ENCODE data around the gene RIC8B.
A peak's percentile ranks its signal among the peaks of the same experiment; 100 is the strongest.
"Not testable (repeated sequence)": the region's sequence is repeated elsewhere in the genome, so short reads cannot be mapped to it uniquely, and the experiment has no call there.

The RIC8B gene

DNA sequence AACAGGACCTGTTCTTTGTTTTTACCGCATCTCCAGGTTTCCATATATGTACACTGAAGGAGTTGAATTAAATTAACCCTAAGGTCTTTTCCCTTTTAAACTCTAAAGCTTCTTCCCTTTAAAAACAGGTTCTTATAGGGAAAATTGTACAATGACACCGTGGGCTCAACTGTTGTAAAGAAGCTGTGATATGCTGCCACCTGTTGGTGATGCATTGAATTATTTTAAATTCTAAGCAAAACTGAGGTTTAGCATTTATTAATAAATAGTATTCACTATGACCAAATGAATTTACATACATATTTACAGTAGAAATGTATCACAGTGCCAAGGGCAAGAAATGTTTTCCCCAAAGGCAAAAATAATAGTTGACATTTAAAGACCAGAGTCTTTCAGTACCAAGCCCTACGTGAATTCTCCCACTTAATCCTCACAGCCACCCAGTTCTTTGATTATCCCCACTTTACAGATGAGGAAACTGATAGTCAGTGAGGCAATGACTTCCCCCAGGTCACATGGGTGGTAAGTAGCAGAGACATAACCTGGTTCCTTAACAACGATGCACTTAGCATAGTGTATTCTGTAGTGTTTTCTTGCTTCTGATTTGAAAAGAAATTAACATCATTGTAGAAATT, 145.5 kb downstream of the RIC8B start:
- Histone ChIP-seq H3K4me2 (ENCODE audit: low read length) (no peak overlapping the region), H3K4me3 (ENCODE audit: low read depth, low read length) (no peak overlapping the region), H3K36me3 (ENCODE audit: control insufficient read depth, insufficient read depth, low read length) (no peaks in the 10 kb centered on the region), H3K9me3 (ENCODE audit: control insufficient read depth, low read length) (no peaks in the 10 kb centered on the region), H3K4me1 (no peaks in the 10 kb centered on the region), H3K9ac (no peak overlapping the region), H3K79me2 (no peaks in the 10 kb centered on the region), H3K27me3 (ENCODE audit: control insufficient read depth, insufficient read depth, low read length) (no peaks in the 10 kb centered on the region), H3K27ac (no peak overlapping the region), H2AFZ (no peak overlapping the region)
- TF ChIP-seq, protein P1, sequence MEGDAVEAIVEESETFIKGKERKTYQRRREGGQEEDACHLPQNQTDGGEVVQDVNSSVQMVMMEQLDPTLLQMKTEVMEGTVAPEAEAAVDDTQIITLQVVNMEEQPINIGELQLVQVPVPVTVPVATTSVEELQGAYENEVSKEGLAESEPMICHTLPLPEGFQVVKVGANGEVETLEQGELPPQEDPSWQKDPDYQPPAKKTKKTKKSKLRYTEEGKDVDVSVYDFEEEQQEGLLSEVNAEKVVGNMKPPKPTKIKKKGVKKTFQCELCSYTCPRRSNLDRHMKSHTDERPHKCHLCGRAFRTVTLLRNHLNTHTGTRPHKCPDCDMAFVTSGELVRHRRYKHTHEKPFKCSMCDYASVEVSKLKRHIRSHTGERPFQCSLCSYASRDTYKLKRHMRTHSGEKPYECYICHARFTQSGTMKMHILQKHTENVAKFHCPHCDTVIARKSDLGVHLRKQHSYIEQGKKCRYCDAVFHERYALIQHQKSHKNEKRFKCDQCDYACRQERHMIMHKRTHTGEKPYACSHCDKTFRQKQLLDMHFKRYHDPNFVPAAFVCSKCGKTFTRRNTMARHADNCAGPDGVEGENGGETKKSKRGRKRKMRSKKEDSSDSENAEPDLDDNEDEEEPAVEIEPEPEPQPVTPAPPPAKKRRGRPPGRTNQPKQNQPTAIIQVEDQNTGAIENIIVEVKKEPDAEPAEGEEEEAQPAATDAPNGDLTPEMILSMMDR (IDR thresholded peaks at IDR 0.05) = peak; percentile 84

DNA sequence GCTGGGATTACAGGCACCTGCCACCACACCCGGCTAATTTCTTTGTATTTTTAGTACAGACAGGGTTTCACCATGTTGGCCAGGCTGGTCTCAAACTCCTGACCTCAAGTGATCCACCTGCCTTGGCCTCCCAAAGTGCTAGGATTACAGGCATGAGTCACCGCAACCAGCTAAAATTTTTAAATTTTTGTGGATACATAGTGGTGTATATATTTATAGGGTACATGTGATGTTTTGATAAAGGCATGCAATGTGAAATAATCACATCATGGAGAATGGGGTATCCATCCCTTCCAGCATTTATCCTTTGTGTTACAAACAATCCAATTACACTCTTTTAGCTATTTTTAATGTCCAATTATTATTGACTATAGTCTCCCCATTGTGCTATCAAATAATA, 147.5 kb downstream of the RIC8B start:
- H2AFZ ChIP-seq; H3K4me1 ChIP-seq; H3K9ac ChIP-seq; H3K79me2 ChIP-seq; H3K36me3 ChIP-seq (ENCODE audit: control insufficient read depth, insufficient read depth, low read length); H3K4me2 ChIP-seq (ENCODE audit: low read length); H3K9me3 ChIP-seq (ENCODE audit: control insufficient read depth, low read length); H3K27me3 ChIP-seq (ENCODE audit: control insufficient read depth, insufficient read depth, low read length); H3K4me3 ChIP-seq (ENCODE audit: low read depth, low read length); H3K27ac ChIP-seq: not testable (repeated sequence)

DNA sequence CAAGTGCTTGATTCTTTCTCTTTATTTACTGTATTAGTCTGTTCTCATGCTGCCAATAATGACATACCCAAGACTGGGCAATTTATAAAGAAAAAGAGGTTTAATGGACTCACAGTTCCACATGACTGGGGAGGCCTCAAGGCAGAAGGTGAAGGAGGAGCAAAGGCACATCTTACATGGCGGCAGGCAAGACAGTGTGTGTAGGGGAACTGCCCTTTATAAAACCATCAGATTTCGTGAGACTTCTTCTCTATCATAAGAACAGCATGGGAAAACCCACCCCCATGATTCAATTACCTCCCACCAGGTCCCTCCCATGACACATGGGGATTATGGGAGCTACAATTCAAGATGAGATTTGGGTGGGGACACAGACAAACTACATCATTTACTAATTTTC, 149.1 kb downstream of the RIC8B start:
- not testable (repeated sequence) for H3K4me2 ChIP-seq (ENCODE audit: low read length); H3K79me2 ChIP-seq; H3K27me3 ChIP-seq (ENCODE audit: control insufficient read depth, insufficient read depth, low read length)

DNA sequence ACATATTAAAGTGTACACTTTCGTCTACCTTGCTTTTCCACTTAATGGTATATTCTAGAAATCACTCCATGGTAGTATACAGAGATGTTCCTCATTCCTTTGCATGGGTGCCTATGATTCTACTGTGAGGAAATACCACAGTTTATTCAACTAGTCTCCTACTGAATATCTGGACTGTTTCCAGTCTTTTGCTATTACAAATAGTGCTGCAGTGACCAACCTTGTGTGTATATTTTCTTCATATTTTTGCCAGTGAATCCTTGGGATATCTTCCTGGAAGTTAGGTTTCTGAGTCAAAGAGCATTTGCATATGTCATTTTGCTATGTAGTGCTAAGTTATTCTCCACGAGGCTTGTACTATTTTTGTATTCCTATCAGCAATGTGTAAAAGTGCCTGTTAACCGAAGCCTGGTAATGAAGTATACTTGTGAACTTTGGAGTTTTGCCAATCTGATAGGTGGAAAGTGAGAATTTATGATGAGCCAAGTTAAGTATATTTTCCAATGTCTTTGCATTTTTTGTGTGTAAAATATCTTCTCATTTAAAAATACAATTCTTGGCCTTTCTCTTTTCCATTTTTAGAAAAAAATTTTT, 149.9 kb downstream of the RIC8B start:
- Histone ChIP-seq H3K4me3 (ENCODE audit: low read depth, low read length) (no peak overlapping the region), H3K36me3 (ENCODE audit: control insufficient read depth, insufficient read depth, low read length) (no peaks in the 10 kb centered on the region), H3K4me1 (no peaks in the 10 kb centered on the region), H3K27ac (no peak overlapping the region), H3K79me2 (no peaks in the 10 kb centered on the region), H3K9ac (no peak overlapping the region), H2AFZ (no peak overlapping the region), H3K27me3 (ENCODE audit: control insufficient read depth, insufficient read depth, low read length) (no peaks in the 10 kb centered on the region), H3K9me3 (ENCODE audit: control insufficient read depth, low read length) (no peaks in the 10 kb centered on the region), H3K4me2 (ENCODE audit: low read length) (no peak overlapping the region)
- TF ChIP-seq, protein P1 (IDR thresholded peaks at IDR 0.05) = no peak

More for the DNA sequence above, 149.1 kb downstream of the RIC8B start:
- H3K9me3 ChIP-seq (ENCODE audit: control insufficient read depth, low read length); H3K4me3 ChIP-seq (ENCODE audit: low read depth, low read length); H3K9ac ChIP-seq; H2AFZ ChIP-seq; H3K27ac ChIP-seq; H3K4me1 ChIP-seq; H3K36me3 ChIP-seq (ENCODE audit: control insufficient read depth, insufficient read depth, low read length): not testable (repeated sequence)

DNA sequence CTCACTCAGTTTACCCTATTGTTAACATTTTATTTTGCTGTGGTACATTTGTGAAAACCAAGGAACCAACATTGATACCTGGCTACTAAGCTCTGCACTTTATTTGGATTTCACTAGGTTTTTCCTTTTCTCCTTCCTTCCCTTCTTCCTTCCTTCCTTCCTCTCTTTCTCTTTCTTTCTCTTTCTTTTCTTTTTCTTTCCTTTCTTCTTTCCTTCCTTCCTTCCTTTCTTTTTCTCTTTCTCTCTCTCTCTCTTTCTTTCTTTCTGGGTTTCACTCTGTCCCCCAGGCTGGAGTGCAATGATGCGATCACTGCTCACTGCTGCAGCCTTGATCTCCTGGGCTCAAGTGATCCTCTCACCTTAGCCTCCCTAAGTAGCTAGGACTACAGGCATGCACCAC, 152.2 kb downstream of the RIC8B start:
- H3K27ac ChIP-seq = no peak overlapping the region
- H3K4me2 ChIP-seq (ENCODE audit: low read length) = no peak overlapping the region
- no peaks in the 10 kb centered on the region for H3K4me1 ChIP-seq
- TF ChIP-seq, protein P1 (IDR thresholded peaks at IDR 0.05) = no peak
- no peaks in the 10 kb centered on the region for H3K9me3 ChIP-seq (ENCODE audit: control insufficient read depth, low read length)
- H2AFZ ChIP-seq = no peak overlapping the region
- H3K27me3 ChIP-seq (ENCODE audit: control insufficient read depth, insufficient read depth, low read length) = no peaks in the 10 kb centered on the region
- H3K4me3 ChIP-seq (ENCODE audit: low read depth, low read length) = no peak overlapping the region
- no peaks in the 10 kb centered on the region for H3K79me2 ChIP-seq
- H3K9ac ChIP-seq = no peak overlapping the region
- no peaks in the 10 kb centered on the region for H3K36me3 ChIP-seq (ENCODE audit: control insufficient read depth, insufficient read depth, low read length)

DNA sequence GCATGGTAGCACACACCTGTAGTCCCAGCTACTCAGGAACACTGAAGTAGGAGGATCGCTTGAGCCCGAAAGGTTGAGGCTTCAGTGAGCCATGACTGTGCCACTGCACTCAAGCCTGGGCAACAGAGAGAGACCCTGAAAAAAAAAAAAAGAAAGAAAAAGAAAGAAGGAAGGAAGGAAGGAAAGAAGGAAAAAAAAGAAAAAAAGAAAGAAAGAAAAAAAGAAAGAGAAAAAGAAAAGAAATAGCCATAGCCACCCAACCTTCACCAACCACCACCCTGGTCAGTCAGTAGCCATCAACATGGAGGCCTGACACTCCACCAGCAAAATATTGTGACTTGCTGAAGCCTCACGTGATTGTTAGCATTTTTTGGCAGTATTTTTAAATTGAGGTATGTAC, 159.8 kb downstream of the RIC8B start:
- Histone ChIP-seq H3K4me1 (no peaks in the 10 kb centered on the region), H3K27me3 (ENCODE audit: control insufficient read depth, insufficient read depth, low read length) (no peaks in the 10 kb centered on the region), H3K9ac (no peak overlapping the region), H3K4me2 (ENCODE audit: low read length) (no peak overlapping the region), H3K4me3 (ENCODE audit: low read depth, low read length) (no peak overlapping the region), H3K79me2 (no peaks in the 10 kb centered on the region), H3K9me3 (ENCODE audit: control insufficient read depth, low read length) (no peaks in the 10 kb centered on the region), H2AFZ (no peak overlapping the region), H3K27ac (no peak overlapping the region), H3K36me3 (ENCODE audit: control insufficient read depth, insufficient read depth, low read length) (no peaks in the 10 kb centered on the region)
- TF ChIP-seq, protein P1 (IDR thresholded peaks at IDR 0.05) = no peak

All from parathyroid adenoma (tissue), 2 donors.